Measurements from ENCODE around the gene CAPN12.

Gene CAPN12

GRCh38 chr19:38712161-38712748, 32.0 kb downstream of the CAPN12 start:
- DNase-seq (ENCODE audit: low read depth in 1 of 2, low spot score in 1 of 2), result no peak

DNA sequence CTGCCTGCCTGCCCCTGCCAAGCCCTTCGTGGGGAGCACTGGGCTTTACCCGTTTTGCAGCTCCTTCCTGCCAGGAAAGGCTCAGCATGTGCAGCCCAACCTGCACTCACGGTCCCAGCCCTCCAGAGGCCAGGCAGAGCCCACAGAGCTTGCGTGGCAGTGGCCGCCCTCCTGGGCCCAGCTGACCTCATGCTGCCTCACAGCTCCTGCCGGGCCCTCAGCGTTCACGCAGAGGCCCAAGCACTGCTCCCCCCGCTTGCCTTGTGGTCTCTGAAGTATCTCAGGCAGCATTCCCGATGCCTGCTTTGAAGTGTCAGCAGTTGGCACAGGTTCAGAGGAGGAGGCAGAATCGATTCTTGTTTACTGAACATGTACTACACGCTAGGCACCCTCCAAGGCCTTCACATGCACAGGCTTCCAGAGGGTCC, 32.5 kb downstream of the CAPN12 start:
- DNase-seq (ENCODE audit: low read depth in 1 of 2, low spot score in 1 of 2), result no peak

DNA sequence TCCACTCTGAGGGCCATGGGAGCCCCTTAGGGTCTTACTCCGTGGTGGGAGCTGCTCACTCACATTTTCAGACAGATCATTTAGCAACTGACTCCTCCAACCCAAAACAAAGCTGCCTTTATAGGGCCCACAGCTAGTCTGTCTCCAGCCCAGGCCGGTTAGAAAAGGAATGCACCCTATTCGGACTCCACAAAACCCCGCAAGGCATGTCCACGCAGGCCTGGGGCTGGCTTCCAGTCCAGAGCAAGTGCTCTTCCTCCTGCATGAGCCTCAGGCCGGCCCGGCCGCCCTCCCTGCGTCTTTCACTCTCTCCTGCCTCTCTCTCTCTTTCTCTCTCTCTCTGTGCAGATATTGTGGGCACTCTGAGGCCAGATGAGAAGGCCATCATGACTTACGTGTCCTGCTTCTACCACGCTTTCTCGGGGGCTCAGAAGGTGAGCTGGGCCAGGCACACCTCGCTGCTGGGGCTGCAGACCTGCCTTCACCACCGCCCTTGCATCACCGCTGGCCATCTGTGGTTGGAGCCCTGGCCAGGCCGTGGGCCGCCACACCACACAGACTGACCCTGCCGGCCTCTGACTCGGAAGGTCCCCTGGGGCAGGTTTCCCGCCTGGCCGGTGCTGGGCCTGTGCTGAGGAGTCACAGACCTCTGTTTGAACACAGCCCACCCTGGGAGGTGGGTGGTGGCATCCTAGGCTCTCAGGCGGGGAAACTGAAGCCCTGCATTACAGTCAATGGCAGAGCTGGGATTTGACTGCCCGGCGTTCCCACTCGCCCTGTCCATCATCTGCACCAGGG, 33.1 kb downstream of the CAPN12 start:
- no peak for DNase-seq (ENCODE audit: low read depth in 1 of 2, low spot score in 1 of 2)

DNA sequence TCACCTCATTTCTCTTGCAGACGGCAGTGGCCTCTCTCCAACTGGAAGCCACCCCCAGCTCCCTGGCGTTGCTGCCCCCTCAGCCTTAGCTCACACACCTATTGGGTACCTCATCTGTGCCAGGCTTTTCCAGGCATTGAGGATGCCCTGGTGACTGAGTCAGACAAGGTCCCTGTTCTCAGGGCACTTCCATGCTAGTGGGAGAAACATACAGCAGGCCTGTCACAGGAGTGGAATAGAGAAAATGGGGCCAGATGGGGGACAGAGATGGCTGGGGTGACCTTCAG, 33.9 kb downstream of the CAPN12 start:
- no peak for DNase-seq (ENCODE audit: low read depth in 1 of 2, low spot score in 1 of 2)

DNA sequence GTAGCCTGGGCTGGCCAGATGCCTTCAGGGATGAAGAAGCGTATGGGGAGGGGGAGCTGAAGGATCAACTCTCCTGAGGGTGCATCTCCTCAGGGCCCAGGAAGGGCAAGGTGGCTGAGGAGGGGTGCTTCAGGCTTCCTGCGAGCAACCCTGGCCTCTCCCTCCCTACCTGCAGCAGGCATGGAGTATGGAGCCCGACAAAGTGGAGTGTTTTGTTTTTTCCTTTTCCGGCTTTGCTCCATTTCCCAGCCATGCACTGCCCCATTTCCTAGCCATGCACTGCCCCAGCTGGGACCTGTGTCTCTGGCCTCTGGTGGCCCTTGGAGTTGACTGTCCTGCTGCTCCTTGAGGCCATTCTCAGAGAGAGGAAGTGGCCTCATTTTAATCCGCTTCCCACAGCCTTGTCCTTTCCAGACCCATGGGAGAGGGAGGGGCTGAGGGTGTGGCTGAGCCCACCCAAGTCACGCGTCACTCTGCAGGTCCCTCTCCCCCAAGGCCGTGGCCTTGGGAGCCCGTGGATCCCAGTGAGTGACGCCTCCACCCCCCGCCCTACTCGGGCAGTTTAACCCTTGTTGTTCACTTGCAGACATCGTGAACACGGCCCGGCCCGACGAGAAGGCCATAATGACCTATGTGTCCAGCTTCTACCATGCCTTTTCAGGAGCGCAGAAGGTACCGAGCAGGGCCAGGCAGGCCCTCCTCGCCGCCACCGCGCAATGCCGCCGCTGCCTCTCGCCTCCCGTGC, 34.4 kb downstream of the CAPN12 start:
- no peak for DNase-seq (ENCODE audit: low read depth in 1 of 2, low spot score in 1 of 2)

- DNase-seq (ENCODE audit: low read depth in 1 of 2, low spot score in 1 of 2), result no peak
These were observed 35.2 kb downstream of the CAPN12 start for GRCh38 chr19:38709119-38709518.

DNA sequence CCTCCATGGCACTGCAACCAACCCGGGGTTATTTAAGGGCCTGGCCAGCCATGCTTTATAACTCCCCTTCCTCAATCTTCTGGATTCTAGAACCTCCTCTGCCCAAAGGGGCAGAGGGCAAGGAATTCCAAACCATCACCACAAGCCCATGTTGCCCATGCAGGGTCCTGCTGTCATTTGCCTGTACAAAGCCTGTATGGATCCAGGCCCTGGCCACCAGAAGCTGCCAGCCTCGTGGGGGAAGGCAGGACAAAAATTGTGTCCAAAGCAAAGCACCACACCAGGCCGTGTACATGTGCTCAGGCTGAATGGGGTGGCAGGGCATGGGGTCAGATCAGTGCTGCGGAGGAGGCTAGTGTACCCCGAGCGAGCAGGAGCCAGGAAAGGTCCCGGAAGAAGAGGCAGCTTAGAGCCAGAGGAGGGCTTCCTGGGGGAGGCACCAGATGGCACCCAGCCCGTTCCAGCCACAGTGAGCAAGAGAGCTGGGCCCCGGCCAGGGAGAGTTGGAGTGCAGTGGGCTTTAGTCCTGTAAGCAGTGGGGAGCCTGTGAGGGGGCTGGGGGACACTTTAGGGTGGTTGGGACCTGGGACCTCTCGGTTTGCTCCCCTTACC, 35.8 kb downstream of the CAPN12 start:
- no peak for DNase-seq (ENCODE audit: low read depth in 1 of 2, low spot score in 1 of 2)

- DNase-seq (ENCODE audit: low read depth in 1 of 2, low spot score in 1 of 2), result no peak
These were observed 36.7 kb downstream of the CAPN12 start for GRCh38 chr19:38707512-38708114.

GRCh38 chr19:38706792-38707511, 37.3 kb downstream of the CAPN12 start:
- DNase-seq (ENCODE audit: low read depth in 1 of 2, low spot score in 1 of 2), result no peak

GRCh38 chr19:38705197-38706019, 38.9 kb downstream of the CAPN12 start:
- DNase-seq (ENCODE audit: low read depth in 1 of 2, low spot score in 1 of 2), result no peak

DNA sequence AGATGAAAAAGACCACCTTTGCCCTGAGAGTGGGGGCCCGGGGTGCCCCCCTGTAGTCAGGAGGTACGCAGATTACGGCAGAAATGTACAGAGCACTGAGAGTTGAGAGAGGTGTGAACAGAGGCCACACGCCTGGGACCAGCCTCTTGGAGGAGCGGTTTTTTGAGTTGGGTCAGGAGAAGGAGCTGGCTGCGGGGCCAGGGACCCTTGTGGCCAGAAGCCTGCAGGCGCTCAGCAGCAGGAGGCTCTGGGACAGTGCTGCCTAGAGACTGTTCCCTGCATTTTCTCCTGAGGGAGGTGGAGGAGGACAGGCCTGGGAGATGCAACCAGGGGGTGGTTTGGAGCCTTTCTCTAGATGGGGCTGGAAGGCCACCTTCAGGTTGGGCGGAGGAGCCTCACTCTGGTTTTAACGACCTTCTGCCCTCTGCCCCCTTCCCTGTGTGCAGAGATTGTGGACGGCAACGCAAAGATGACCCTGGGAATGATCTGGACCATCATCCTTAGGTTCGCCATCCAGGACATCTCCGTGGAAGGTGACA, 39.7 kb downstream of the CAPN12 start:
- DNase-seq (ENCODE audit: low read depth in 1 of 2, low spot score in 1 of 2), result no peak

DNA sequence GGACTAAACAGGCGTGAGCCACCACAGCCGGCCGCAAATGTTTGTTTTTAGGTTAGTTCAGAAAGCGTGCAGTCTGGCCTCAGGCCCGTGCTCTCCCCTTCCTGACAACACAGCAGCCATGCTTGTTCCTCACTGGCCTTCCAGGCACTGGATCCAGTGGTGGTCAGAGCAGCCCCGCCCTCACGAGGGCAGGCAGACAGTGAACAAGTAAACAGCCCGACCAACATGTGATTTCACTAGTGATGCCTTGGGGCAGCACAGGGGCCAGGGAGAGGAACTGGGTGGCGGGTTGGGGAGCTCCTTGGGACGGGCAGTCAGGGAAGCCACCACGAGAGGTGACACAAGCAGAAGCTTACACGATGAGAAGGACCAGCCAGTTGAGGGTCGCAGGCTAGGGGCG, 40.8 kb downstream of the CAPN12 start:
- no peak for DNase-seq (ENCODE audit: low read depth in 1 of 2, low spot score in 1 of 2)

- no peak for DNase-seq (ENCODE audit: low read depth in 1 of 2, low spot score in 1 of 2)
These were observed 42.0 kb downstream of the CAPN12 start for GRCh38 chr19:38702278-38702677.

DNA sequence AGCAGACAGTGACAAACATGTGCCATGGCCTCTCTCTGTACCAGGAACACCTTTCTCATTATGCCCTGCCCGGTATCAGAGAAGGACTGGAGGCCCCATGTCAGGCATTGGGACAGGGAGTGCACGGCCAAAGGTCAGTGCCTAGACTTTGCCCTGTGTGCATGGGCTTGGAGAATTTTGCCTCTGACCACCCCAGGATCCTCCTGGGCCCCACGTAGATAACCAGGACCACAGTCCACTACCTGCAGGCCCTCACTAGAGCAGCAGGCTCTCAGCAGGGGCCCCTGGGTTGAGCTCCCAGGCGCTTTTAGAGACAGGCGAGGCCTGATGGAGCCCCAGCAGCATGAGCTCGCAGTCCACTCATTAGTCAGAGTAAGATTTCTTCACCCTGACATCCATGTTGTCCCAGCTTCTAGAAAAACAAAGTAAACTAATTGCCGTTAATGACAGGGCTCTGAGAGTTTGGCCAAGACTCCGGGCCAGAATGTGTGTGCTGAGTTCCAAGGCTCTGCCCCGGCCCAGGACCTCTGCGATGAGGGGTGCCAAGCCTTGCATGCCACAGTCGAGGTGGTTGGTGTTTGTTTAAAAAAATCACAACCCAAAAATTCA, 42.7 kb downstream of the CAPN12 start:
- DNase-seq (ENCODE audit: low read depth in 1 of 2, low spot score in 1 of 2), result no peak

DNA sequence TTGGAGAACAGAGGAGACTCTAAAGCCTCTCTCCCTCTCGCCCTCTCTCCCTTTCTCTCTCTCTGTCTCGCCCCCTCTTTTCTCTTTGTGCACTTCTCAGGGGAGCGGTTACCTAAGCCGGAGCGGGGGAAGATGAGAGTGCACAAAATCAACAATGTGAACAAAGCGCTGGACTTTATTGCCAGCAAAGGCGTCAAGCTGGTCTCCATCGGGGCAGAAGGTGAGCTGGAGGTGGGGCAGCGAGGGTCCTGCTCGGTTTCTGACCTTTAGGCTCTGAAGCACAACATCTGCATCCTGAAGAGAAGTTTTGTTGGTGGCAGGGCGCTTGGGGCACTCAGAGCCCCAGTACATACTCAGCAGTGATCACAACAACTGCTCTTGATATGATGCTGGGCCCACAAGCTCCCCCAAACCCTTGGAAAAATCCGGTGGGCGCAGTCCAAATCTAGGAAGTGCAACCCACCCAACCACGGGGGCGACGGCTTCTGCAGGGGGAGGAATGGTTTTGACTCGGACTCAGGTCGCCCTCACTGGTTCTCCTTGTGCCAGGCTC, 43.3 kb downstream of the CAPN12 start:
- no peak for DNase-seq (ENCODE audit: low read depth in 1 of 2, low spot score in 1 of 2)

DNA sequence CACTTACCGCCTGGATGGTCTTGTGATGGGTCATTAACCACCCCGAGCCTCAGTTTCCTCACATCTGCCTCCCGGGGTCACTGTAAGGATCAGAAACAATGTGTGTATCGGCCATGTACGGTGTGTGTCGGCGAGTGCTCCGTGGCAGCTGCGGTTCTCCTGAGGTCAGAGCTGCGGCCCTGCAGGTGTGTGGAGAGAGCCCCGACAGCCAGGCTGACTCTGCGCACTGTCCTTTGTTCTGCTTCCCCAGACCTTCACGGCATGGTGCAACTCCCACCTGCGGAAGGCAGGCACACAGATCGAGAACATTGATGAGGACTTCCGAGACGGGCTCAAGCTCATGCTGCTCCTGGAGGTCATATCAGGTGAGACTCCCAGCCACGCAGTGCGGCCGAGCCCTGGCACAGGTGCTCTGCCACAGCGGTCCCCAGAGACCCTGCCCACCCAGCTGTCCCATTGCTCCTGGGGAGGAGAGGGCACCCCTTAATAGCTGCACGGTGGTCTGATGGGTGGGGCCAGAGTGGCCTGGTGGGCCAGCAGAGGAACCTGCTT, 43.8 kb downstream of the CAPN12 start:
- no peak for DNase-seq (ENCODE audit: low read depth in 1 of 2, low spot score in 1 of 2)

DNA sequence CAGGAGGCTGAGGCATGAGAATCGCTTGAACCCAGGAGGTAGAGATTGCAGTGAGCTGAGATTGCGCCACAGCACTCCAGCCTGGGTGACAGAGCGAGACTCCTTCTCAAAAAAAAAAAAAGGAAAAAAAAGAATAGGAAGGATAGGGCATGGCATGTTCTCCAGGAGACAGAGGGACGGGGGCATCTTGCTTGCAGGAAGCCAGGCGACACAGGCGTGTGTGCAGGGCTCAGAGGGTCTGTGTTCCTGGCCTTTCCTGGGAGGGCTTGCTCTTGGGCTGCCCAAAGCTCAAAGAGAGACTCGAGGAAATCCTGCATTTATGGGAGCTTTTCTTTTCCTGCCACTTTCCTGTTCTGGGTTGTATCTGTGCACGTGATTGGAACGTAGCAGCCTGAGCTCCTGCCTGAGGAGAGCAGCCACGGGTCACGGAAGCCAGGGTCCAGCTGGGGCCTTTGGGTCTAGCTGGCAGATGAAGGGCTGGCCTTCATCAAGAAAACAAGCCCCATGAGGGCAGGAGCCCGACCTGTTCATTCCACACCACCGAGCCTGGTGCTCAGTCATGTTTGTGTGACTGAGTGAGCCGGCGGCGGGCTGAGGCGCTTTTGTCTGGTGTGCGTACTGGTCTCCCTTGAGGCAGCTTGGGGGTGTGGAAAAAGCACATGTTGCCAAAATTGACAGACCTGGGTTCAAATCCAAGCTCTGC, 44.5 kb downstream of the CAPN12 start:
- DNase-seq (ENCODE audit: low read depth in 1 of 2, low spot score in 1 of 2), result no peak

DNA sequence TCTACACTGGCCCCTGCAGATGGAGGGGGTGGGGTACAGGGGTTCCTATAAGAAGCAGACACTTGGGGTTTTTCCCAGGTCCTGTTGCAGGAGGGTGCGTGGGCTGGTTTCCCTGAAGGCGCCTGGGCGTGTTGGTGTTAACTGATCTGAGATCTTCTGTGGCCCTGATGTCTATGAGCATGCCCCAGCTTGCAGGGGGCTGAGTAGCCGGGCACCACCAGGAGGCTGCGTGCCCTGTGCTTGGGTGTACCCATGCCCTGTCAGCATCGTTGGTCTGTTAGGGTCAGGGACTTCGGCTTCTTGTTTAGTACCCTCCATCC, 45.3 kb downstream of the CAPN12 start:
- DNase-seq (ENCODE audit: low read depth in 1 of 2, low spot score in 1 of 2), result no peak
